Stomach (tissue), 4 donors: ENCODE data around the gene DTWD1.

Experiments
- CTCF ChIP-seq, 7 experiments: fragments of 450-650 bp in 4 of 7; fragments of 200-600 bp in 3 of 7; sonication (generic) in 3 of 7; IDR thresholded peaks; one replicate each; pipeline ENCODE4 v1.5.1; 2016 to 2019; ENCODE audit warnings: antibody characterized with exemption in 7 of 7, control low read depth in 2 of 7, mild to moderate bottlenecking in 1 of 7
- EP300 ChIP-seq: sonication (generic); formaldehyde crosslinking; IDR thresholded peaks from one replicate; pipeline ENCODE4 v1.6.1; 2017; ENCODE audit warnings: antibody characterized with exemption
- POLR2A ChIP-seq, 4 donors: fragments of 450-650 bp; IDR thresholded peaks; one replicate each; pipeline ENCODE4 v1.6.1; 2016; ENCODE audit warnings: antibody characterized with exemption in 4 of 4, control low read depth in 2 of 4, mild to moderate bottlenecking in 1 of 4, moderate library complexity in 1 of 4
- POLR2AphosphoS5 ChIP-seq, 3 donors: sonication (generic); formaldehyde crosslinking; IDR thresholded peaks; one replicate each; pipeline ENCODE4 v1.6.1; 2016; ENCODE audit warnings: antibody characterized with exemption in 3 of 3

GRCh38 chr15:49697121-49697520 lies 76.3 kb downstream of the DTWD1 start:
- TF ChIP-seq CTCF (IDR thresholded peaks at IDR 0.05) (no peak), EP300 (no peak), POLR2AphosphoS5 (IDR thresholded peaks at IDR 0.05) (no peak), POLR2A (IDR thresholded peaks at IDR 0.05) (no peak)
